Measurements from ENCODE around the gene SUPT7L.
"Not testable (repeated sequence)": the region's sequence is repeated elsewhere in the genome, so short reads cannot be mapped to it uniquely, and the experiment has no call there.

Gene SUPT7L

GRCh38 chr2:27683390-27684071, 20.1 kb upstream of the SUPT7L start:
- peak; percentile 62 to 92 (median 76) for DNase-seq

- DNase-seq = not testable (repeated sequence)
These were observed 18.9 kb upstream of the SUPT7L start for GRCh38 chr2:27682334-27682771.

- no peak for DNase-seq
These were observed 18.4 kb upstream of the SUPT7L start for GRCh38 chr2:27681841-27682240.

GRCh38 chr2:27680571-27680970, 17.2 kb upstream of the SUPT7L start:
- no peak for DNase-seq

- no peak for DNase-seq
These were observed 9.5 kb upstream of the SUPT7L start for GRCh38 chr2:27672723-27673486.

GRCh38 chr2:27671235-27671634, 7.8 kb upstream of the SUPT7L start:
- DNase-seq = no peak

- DNase-seq = no peak
These were observed 4.0 kb upstream of the SUPT7L start for GRCh38 chr2:27667446-27667845.

GRCh38 chr2:27664622-27665363, 1.4 kb upstream of the SUPT7L start:
- no peak for DNase-seq

GRCh38 chr2:27664154-27664574, 750 bp upstream of the SUPT7L start:
- DNase-seq = peak in 1 of 6 experiments; percentile 23

- no peak for DNase-seq
These were observed 2.0 kb downstream of the SUPT7L start for GRCh38 chr2:27661371-27661770.

GRCh38 chr2:27655155-27655951, 8.1 kb downstream of the SUPT7L start:
- DNase-seq = no peak

GRCh38 chr2:27653397-27653796, 10.0 kb downstream of the SUPT7L start:
- no peak for DNase-seq

- no peak for DNase-seq
These were observed 10.6 kb downstream of the SUPT7L start for GRCh38 chr2:27652790-27653189.

- no peak for DNase-seq
These were observed 11.1 kb downstream of the SUPT7L start for GRCh38 chr2:27652341-27652740.

GRCh38 chr2:27651056-27651455, 12.4 kb downstream of the SUPT7L start:
- DNase-seq = no peak

GRCh38 chr2:27647737-27648136, 15.7 kb downstream of the SUPT7L start:
- DNase-seq = no peak

- no peak for DNase-seq
These were observed 16.1 kb downstream of the SUPT7L start for GRCh38 chr2:27647289-27647688.

- DNase-seq = no peak
These were observed 18.2 kb downstream of the SUPT7L start for GRCh38 chr2:27645197-27645596.

- DNase-seq = no peak
These were observed 22.6 kb downstream of the SUPT7L start for GRCh38 chr2:27640722-27641245.

GRCh38 chr2:27638709-27639108, 24.7 kb downstream of the SUPT7L start:
- DNase-seq = no peak

- no peak for DNase-seq
These were observed 25.3 kb downstream of the SUPT7L start for GRCh38 chr2:27638037-27638637.

- DNase-seq = no peak
These were observed 26.6 kb downstream of the SUPT7L start for GRCh38 chr2:27636766-27637165.
